Measurements from ENCODE around the gene RAB42. TPM values are rescaled to one million over a fixed set of nuclear protein-coding genes. Genes with fewer than 3 reads are reported as not detected.

RAB42 gene
- total and polyA plus RNA-seq, 9 of the 15 experiments (the other 6 are each of a cell fraction or from before 2014, with no cell fraction given), result 0.07 to 0.14 (median 0.12) TPM; not detected in 6

DNA sequence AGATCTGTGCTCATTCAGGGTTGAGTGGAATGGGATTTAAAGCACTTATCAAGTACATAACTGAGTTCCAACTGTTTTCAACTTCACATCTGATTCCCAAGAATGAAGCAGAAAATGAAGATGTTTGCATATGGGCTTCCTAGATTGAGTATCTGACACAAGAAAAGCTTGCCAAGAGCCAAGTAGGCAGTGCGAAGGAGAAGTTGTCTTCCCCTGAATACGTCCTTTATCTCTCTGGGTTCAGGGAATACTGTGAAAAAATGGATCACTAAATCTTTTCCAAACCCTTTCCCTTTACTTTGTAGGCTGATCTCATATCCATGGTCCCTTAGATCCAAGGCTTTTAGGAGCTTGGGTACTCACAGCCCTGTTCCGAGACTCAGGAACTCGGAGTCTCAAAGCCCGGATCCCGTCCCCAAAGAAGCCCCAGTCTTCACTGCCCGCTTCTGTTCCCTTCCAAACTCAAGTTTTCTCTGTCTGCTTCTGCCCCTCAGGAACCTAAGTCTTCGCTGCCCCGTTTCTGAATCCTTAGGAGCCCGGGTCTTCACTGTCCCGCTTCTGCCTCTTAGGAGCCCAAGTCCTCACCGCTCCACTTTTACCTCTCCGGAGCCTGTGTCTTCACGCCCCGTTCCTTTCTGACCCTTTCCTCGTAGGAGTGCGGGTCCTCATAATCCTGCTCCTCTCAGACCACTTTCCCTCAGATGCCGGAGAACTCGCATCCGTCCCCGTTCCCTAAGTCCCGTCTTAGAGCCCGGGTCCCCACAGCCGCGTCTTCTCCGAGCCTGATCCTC lies 50.2 kb downstream of the RAB42 start (continued):
- TF ChIP-seq, protein P1, sequence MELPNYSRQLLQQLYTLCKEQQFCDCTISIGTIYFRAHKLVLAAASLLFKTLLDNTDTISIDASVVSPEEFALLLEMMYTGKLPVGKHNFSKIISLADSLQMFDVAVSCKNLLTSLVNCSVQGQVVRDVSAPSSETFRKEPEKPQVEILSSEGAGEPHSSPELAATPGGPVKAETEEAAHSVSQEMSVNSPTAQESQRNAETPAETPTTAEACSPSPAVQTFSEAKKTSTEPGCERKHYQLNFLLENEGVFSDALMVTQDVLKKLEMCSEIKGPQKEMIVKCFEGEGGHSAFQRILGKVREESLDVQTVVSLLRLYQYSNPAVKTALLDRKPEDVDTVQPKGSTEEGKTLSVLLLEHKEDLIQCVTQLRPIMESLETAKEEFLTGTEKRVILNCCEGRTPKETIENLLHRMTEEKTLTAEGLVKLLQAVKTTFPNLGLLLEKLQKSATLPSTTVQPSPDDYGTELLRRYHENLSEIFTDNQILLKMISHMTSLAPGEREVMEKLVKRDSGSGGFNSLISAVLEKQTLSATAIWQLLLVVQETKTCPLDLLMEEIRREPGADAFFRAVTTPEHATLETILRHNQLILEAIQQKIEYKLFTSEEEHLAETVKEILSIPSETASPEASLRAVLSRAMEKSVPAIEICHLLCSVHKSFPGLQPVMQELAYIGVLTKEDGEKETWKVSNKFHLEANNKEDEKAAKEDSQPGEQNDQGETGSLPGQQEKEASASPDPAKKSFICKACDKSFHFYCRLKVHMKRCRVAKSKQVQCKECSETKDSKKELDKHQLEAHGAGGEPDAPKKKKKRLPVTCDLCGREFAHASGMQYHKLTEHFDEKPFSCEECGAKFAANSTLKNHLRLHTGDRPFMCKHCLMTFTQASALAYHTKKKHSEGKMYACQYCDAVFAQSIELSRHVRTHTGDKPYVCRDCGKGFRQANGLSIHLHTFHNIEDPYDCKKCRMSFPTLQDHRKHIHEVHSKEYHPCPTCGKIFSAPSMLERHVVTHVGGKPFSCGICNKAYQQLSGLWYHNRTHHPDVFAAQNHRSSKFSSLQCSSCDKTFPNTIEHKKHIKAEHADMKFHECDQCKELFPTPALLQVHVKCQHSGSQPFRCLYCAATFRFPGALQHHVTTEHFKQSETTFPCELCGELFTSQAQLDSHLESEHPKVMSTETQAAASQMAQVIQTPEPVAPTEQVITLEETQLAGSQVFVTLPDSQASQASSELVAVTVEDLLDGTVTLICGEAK (IDR thresholded peaks at IDR 0.05), result no peak
- TF ChIP-seq, protein P1 (CRISPR knock-in tag; IDR thresholded peaks at IDR 0.05), result peak; percentile 61; the same call in 1 of the 2 replicates
- TF ChIP-seq ATF6 (CRISPR knock-in tag; IDR thresholded peaks at IDR 0.05), result no peak
- TF ChIP-seq BRD9 (IDR thresholded peaks at IDR 0.05; ENCODE audit: low read depth, partially characterized antibody), result peak; percentile 68
- TF ChIP-seq, protein P2, sequence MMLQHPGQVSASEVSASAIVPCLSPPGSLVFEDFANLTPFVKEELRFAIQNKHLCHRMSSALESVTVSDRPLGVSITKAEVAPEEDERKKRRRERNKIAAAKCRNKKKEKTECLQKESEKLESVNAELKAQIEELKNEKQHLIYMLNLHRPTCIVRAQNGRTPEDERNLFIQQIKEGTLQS (IDR thresholded peaks at IDR 0.05), result no peak
- TF ChIP-seq, protein P2 (CRISPR knock-in tag; conservative IDR thresholded peaks at IDR 0.05), result no peak
- TF ChIP-seq ETS1 (conservative IDR thresholded peaks at IDR 0.05; ENCODE audit: control insufficient read depth, low read depth, low read length), result no peak; the same call in 1 of the 2 replicates
- TF ChIP-seq ZNF584 (CRISPR knock-in tag; IDR thresholded peaks at IDR 0.05; ENCODE audit: low read depth), result no peak
